CD4-positive, alpha-beta T cell (primary cell): ENCODE data around the gene USP50. TPM values are rescaled to one million over a fixed set of nuclear protein-coding genes. Genes with fewer than 3 reads are reported as not detected.

Source experiments
- ATAC-seq: fragments of 200-7000 bp; cut with Tn5 transposase; one replicate; pipeline ENCODE4 v1.10.0; 2022; ENCODE audit warnings: mild to moderate bottlenecking; ENCODE audit not compliant: poor library complexity
- CTCF ChIA-PET: fragments of 350-600 bp; sonication (Branson Sonifier 250); formaldehyde crosslinking; loops from one replicate; lab custom pipeline; 2021; ENCODE audit warnings: antibody characterized with exemption, inconsistent platforms; lab: Charles Lee
- POLR2A ChIA-PET: fragments of 350-600 bp; sonication (Branson Sonifier 250); formaldehyde crosslinking; loops from one replicate; lab custom pipeline; 2021; ENCODE audit warnings: antibody characterized with exemption, inconsistent platforms; lab: Charles Lee
- DNase-seq, 14 experiments: peaks; one replicate each; pipeline ENCODE4 v3.0.0-alpha.2; 2013 to 2020; ENCODE audit warnings: mixed read lengths in 2 of 14
- H3K27ac ChIP-seq, 2 donors: one replicate each; pipeline versions ENCODE4 v1.5.1 to v1.7.0; 2013; ENCODE audit warnings: low read length in 2 of 2, low read depth in 1 of 2, mild to moderate bottlenecking in 1 of 2
- H3K27me3 ChIP-seq, 2 experiments: 1 replicate in 1 of 2; 2 replicates in 1 of 2; pipeline versions ENCODE4 v1.6.1 to v1.7.0; 2013; ENCODE audit warnings: low read length in 2 of 2, control low read depth in 1 of 2, mild to moderate bottlenecking in 1 of 2, moderate library complexity in 1 of 2; ENCODE audit not compliant: insufficient read depth in 2 of 2, control insufficient read depth in 1 of 2
- H3K36me3 ChIP-seq: one replicate; pipeline ENCODE4 v1.6.1; 2013; ENCODE audit warnings: low read length, control low read depth; ENCODE audit not compliant: insufficient read depth
- H3K4me1 ChIP-seq: one replicate; pipeline ENCODE4 v1.6.1; 2013; ENCODE audit warnings: low read length, control low read depth; ENCODE audit not compliant: insufficient read depth
- H3K4me3 ChIP-seq: one replicate; pipeline ENCODE4 v1.5.1; 2013; ENCODE audit warnings: mild to moderate bottlenecking, low read length, moderate library complexity
- H3K9me3 ChIP-seq, 2 experiments: 1 replicate in 1 of 2; 2 replicates in 1 of 2; pipeline versions ENCODE4 v1.6.1 to v1.7.0; 2013; ENCODE audit warnings: low read length in 2 of 2, mild to moderate bottlenecking in 2 of 2, control low read depth in 1 of 2, moderate library complexity in 1 of 2; ENCODE audit not compliant: control insufficient read depth in 1 of 2, insufficient read depth in 1 of 2
- H3K27ac Mint-ChIP-seq: one replicate; pipeline ENCODE4 v1.8.0; 2020; ENCODE audit warnings: mixed read lengths
- H3K27me3 Mint-ChIP-seq: one replicate; pipeline ENCODE4 v1.8.0; 2021; ENCODE audit warnings: mixed read lengths
- H3K36me3 Mint-ChIP-seq: one replicate; pipeline ENCODE4 v1.8.0; 2021; ENCODE audit warnings: low read depth, mixed read lengths
- H3K4me1 Mint-ChIP-seq: one replicate; pipeline ENCODE4 v1.8.0; 2021; ENCODE audit warnings: low read depth, mixed read lengths
- H3K4me3 Mint-ChIP-seq: one replicate; pipeline ENCODE4 v1.8.0; 2020; ENCODE audit warnings: mild to moderate bottlenecking, mixed read lengths
- H3K9me3 Mint-ChIP-seq: one replicate; pipeline ENCODE4 v1.8.0; 2020; ENCODE audit warnings: mixed read lengths
- intact Hi-C, 2 experiments: fragments of 100-400 bp; cut with DNase I in 1 of 2; cut with micrococcal nuclease in 1 of 2; formaldehyde crosslinking; loops; one replicate each; pipeline versions ENCODE4 v1.15.1 to v1.9.0; 2023 to 2025; cut with DNase I, micrococcal nuclease
- total RNA-seq, 174 experiments: library from RNA in 2 of 174; stranded (reverse) in 2 of 174; gene quantifications; one replicate each; pipeline ENCODE4 v1.2.3 and lab custom pipeline; 2021 to 2026
- TF ChIP-seq, protein P1 (sequence below): fragments of 200-600 bp; IDR thresholded peaks from one replicate; pipeline ENCODE4 v1.8.0; 2022; ENCODE audit warnings: antibody characterized with exemption, mild to moderate bottlenecking

The USP50 gene
- total RNA-seq, 2 experiments from 2014 or later, result 0.41 TPM; not detected in 1

DNA sequence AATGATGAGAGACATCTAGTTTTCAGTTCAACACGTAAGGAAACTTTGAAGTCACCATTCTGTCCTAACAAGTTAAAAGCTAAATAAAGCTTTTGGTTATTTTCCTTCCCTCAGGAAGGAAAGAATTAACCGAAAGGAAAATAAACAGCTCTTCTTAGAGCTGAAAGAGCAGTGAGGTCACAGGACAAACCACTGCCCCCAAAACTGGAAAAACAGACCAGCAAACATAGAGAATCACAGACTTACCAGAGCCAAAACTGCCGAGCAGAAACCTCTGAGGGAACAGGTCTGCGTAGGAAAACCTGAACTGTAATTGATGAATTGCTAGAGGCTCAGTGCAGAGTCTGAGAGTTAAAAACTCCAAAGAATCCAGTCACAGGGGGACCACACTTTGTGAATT lies 14.7 kb downstream of the USP50 start:
- H3K4me3 Mint-ChIP-seq, result no peak overlapping the region
- H3K27me3 ChIP-seq, result no peaks in the 10 kb centered on the region
- no peak overlapping the region for H3K27ac Mint-ChIP-seq
- intact Hi-C loops, result no loop called here
- no peaks in the 10 kb centered on the region for H3K4me1 Mint-ChIP-seq
- ATAC-seq (no peak), DNase-seq (no peak)
- TF ChIP-seq, protein P1, sequence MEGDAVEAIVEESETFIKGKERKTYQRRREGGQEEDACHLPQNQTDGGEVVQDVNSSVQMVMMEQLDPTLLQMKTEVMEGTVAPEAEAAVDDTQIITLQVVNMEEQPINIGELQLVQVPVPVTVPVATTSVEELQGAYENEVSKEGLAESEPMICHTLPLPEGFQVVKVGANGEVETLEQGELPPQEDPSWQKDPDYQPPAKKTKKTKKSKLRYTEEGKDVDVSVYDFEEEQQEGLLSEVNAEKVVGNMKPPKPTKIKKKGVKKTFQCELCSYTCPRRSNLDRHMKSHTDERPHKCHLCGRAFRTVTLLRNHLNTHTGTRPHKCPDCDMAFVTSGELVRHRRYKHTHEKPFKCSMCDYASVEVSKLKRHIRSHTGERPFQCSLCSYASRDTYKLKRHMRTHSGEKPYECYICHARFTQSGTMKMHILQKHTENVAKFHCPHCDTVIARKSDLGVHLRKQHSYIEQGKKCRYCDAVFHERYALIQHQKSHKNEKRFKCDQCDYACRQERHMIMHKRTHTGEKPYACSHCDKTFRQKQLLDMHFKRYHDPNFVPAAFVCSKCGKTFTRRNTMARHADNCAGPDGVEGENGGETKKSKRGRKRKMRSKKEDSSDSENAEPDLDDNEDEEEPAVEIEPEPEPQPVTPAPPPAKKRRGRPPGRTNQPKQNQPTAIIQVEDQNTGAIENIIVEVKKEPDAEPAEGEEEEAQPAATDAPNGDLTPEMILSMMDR, result no peak
- no peaks in the 10 kb centered on the region for H3K4me1 ChIP-seq
- H3K27ac ChIP-seq, result no peak overlapping the region
- CTCF ChIA-PET, result no interaction called here
- POLR2A ChIA-PET, result no interaction called here
- no peaks in the 10 kb centered on the region for H3K27me3 Mint-ChIP-seq
- no peak overlapping the region for H3K4me3 ChIP-seq
- no peaks in the 10 kb centered on the region for H3K36me3 ChIP-seq
- H3K9me3 ChIP-seq, result no peaks in the 10 kb centered on the region
- H3K9me3 Mint-ChIP-seq, result no peaks in the 10 kb centered on the region
- no peaks in the 10 kb centered on the region for H3K36me3 Mint-ChIP-seq

DNA sequence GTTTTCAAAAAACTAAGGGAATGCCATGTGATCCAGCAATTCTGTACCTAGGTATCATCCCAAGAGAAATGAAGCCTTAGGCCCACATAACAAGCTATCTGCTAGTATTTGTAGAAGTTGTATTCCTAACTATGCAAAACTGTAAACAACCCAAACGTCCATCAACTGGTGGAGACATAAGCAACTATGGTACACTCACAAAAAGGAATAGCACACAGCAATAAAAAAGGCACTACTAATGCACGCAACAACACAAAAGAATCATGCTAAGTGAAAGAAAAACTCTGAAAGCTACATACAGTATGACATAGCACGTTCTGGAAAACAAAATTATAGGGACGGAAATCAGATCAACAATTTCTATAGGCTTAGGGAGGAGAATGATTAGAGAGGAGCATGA lies 15.3 kb downstream of the USP50 start:
- intact Hi-C loops, result no loop called here
- Mint-ChIP-seq H3K9me3 (no peaks in the 10 kb centered on the region), H3K4me3 (no peak overlapping the region), H3K36me3 (no peaks in the 10 kb centered on the region), H3K27me3 (no peaks in the 10 kb centered on the region), H3K27ac (no peak overlapping the region), H3K4me1 (no peaks in the 10 kb centered on the region)
- ATAC-seq (no peak), DNase-seq (no peak)
- H3K4me3 ChIP-seq, result no peak overlapping the region
- H3K4me1 ChIP-seq, result no peaks in the 10 kb centered on the region
- no peak overlapping the region for H3K27ac ChIP-seq
- TF ChIP-seq, protein P1, result no peak
- H3K27me3 ChIP-seq, result no peaks in the 10 kb centered on the region
- ChIA-PET POLR2A (no interaction called here), CTCF (no interaction called here)
- H3K9me3 ChIP-seq, result no peaks in the 10 kb centered on the region
- H3K36me3 ChIP-seq, result no peaks in the 10 kb centered on the region

DNA sequence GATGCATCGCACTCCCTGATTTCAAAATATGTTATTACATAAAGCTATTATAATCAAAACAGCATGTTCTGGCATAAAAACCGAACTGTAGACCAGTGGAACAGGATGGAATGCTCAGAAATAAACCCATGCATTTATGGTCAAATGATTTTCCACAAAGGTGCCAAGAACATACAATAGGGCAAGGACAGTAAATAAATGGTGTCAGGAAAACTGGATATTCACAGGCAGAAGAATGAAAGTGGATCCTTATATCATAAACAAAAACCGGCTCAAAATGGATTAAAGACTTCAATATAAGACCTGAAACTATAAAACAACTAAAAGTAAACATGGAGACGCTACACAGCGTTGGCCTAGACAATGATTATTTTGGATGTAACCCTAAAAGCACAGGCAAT lies 22.6 kb downstream of the USP50 start:
- ChIA-PET CTCF (no interaction called here), POLR2A (no interaction called here)
- no peak overlapping the region for H3K4me3 Mint-ChIP-seq
- H3K9me3 Mint-ChIP-seq, result no peaks in the 10 kb centered on the region
- Histone ChIP-seq H3K4me3 (no peak overlapping the region), H3K36me3 (no peaks in the 10 kb centered on the region), H3K27me3 (no peaks in the 10 kb centered on the region), H3K4me1 (no peaks in the 10 kb centered on the region), H3K9me3 (peaks cover 0 to 6% of the 10 kb centered on the region in 2 experiments), H3K27ac (no peak overlapping the region)
- TF ChIP-seq, protein P1, result no peak
- intact Hi-C loops, result no loop called here
- DNase-seq, result no peak
- no peak for ATAC-seq
- H3K4me1 Mint-ChIP-seq, result no peaks in the 10 kb centered on the region
- no peaks in the 10 kb centered on the region for H3K27me3 Mint-ChIP-seq
- H3K27ac Mint-ChIP-seq, result no peak overlapping the region
- no peaks in the 10 kb centered on the region for H3K36me3 Mint-ChIP-seq
